K562 (cell line): ENCODE measurements around the gene CNTN3. TPM values are rescaled to one million over a fixed set of nuclear protein-coding genes. Genes with fewer than 3 reads are reported as not detected.

Source experiments
- ATAC-seq: fragments of 200-7000 bp; cut with Tn5 transposase; 3 replicates; pipeline ENCODE4 v1.9.1; 2020; ENCODE audit warnings: moderate library complexity
- BruUV-seq: library from RNA; stranded (reverse); fragments of 400-500 nt; replicated peaks from 2 replicates; lab custom pipeline; 2021; lab: Mats Ljungman, UMichigan
- CTCF ChIA-PET: fragments of 300-600 bp; formaldehyde crosslinking; extraction: SDS; loops from one replicate; lab custom pipeline; 2021; ENCODE audit warnings: low intra/inter-chr PET ratio; lab: Yijun Ruan, JAX
- POLR2A ChIA-PET: fragments of 300-600, 350-650 bp; sonication (Branson Sonifier 250); formaldehyde crosslinking; extraction: SDS; loops from one replicate; lab custom pipeline; 2021; ENCODE audit warnings: antibody characterized with exemption, inconsistent platforms; lab: Yijun Ruan, JAX
- DNase-seq, 4 experiments: peaks; one replicate each; pipeline versions ENCODE4 v3.0.0 to v3.0.0-alpha.2; 2011 to 2018; ENCODE audit warnings: low spot score in 3 of 4, mixed read lengths in 3 of 4; ENCODE audit errors: extremely low read depth in 1 of 4
- FAIRE-seq: peaks from 2 replicates; lab custom pipeline; 2011; peaks lifted over from hg19 to GRCh38; lab: Jason Lieb, UNC
- H2AFZ ChIP-seq: 2 replicates; pipeline ENCODE4 v1.6.0; 2011; ENCODE audit warnings: low read depth, low read length, control low read depth, inconsistent platforms
- H3K27ac ChIP-seq: fragments of 200-600 bp; 3 replicates; pipeline ENCODE4 v1.8.0; 2011; ENCODE audit warnings: low read depth, mild to moderate bottlenecking, control low read depth, inconsistent platforms, low read length, moderate library complexity, mixed read lengths; ENCODE audit errors: extremely low read depth
- H3K27me3 ChIP-seq, 2 experiments: fragments of 300-600 bp in 1 of 2; 2 replicates in 1 of 2; 3 replicates in 1 of 2; pipeline versions ENCODE4 v1.6.0 to v1.8.0; 2011; ENCODE audit warnings: inconsistent platforms in 2 of 2, low read length in 2 of 2, mild to moderate bottlenecking in 1 of 2, mixed read lengths in 1 of 2, moderate library complexity in 1 of 2; ENCODE audit not compliant: control insufficient read depth in 2 of 2, insufficient read depth in 2 of 2
- H3K36me3 ChIP-seq: fragments of 300-600 bp; 3 replicates; pipeline ENCODE4 v1.8.0; 2011; ENCODE audit warnings: mild to moderate bottlenecking, low read length, inconsistent platforms; ENCODE audit not compliant: control insufficient read depth, insufficient read depth
- H3K4me1 ChIP-seq, 2 experiments: fragments of 200-600 bp in 1 of 2; replicated peaks in 1 of 2; 2 replicates in 1 of 2; 3 replicates in 1 of 2; pipeline versions ENCODE4 v1.5.1 to v1.8.0; 2011; ENCODE audit warnings: inconsistent platforms in 2 of 2, low read length in 2 of 2, mild to moderate bottlenecking in 1 of 2, mixed read lengths in 1 of 2, moderate library complexity in 1 of 2; ENCODE audit not compliant: control insufficient read depth in 2 of 2, insufficient read depth in 2 of 2
- H3K4me2 ChIP-seq: 2 replicates; pipeline ENCODE4 v1.6.1; 2011; ENCODE audit warnings: low read length, control low read depth, inconsistent platforms, mixed read lengths; ENCODE audit not compliant: insufficient read depth
- H3K4me3 ChIP-seq: fragments of 200-600 bp; sonication (generic), shearing (Covaris generic); 2 replicates; pipeline ENCODE4 v1.5.1; 2016; ENCODE audit warnings: control low read depth, inconsistent platforms
- H3K79me2 ChIP-seq: fragments of 200-600 bp; 3 replicates; pipeline ENCODE4 v1.8.0; 2011; ENCODE audit warnings: low read length, inconsistent platforms; ENCODE audit not compliant: control insufficient read depth, insufficient read depth
- H3K9ac ChIP-seq, 2 experiments: 2 replicates each; pipeline versions ENCODE4 v1.6.0 to v1.6.1; 2011; ENCODE audit warnings: low read depth in 2 of 2, low read length in 2 of 2, control low read depth in 1 of 2, inconsistent platforms in 1 of 2, mild to moderate bottlenecking in 1 of 2, mixed read lengths in 1 of 2; ENCODE audit not compliant: insufficient read depth in 1 of 2
- H3K9me1 ChIP-seq: one replicate; pipeline ENCODE4 v1.6.0; 2011; ENCODE audit warnings: inconsistent platforms, mild to moderate bottlenecking, low read length, moderate library complexity; ENCODE audit not compliant: control insufficient read depth, insufficient read depth
- H3K9me3 ChIP-seq: replicated peaks from 2 replicates; pipeline ENCODE4 v1.5.1; 2011; ENCODE audit warnings: low read depth, low read length, inconsistent platforms; ENCODE audit not compliant: control insufficient read depth, insufficient read depth
- H4K20me1 ChIP-seq: replicated peaks from 2 replicates; pipeline ENCODE4 v1.6.1; 2011; ENCODE audit warnings: low read length, inconsistent platforms, mixed read lengths; ENCODE audit not compliant: control insufficient read depth, insufficient read depth
- BRF1 ChIP-seq: IDR thresholded peaks from 3 replicates; pipeline ENCODE4 v1.6.1; 2011; ENCODE audit warnings: borderline replicate concordance, mild to moderate bottlenecking; ENCODE audit not compliant: insufficient read length; ENCODE audit errors: extremely low read depth
- E2F8 ChIP-seq: fragments of 450-650 bp; IDR thresholded peaks from 2 replicates; pipeline ENCODE4 v1.7.1; 2018; ENCODE audit warnings: mild to moderate bottlenecking, low read depth; ENCODE audit not compliant: partially characterized antibody
- GATAD2B ChIP-seq: fragments of 450-650 bp; IDR thresholded peaks from 2 replicates; pipeline ENCODE4 v1.6.1; 2017; ENCODE audit warnings: mild to moderate bottlenecking, borderline replicate concordance
- HSF4 ChIP-seq: fragments of 250-450 bp; sonication (Bioruptor Pico); IDR thresholded peaks from 2 replicates; pipeline ENCODE4 v2.1.2; 2022; ENCODE audit warnings: mild to moderate bottlenecking, moderate library complexity, borderline replicate concordance
- NCOA2 ChIP-seq, 2 experiments: fragments of 450-650 bp; IDR thresholded peaks; 2 replicates each; pipeline ENCODE4 v1.6.1; 2018; ENCODE audit warnings: mild to moderate bottlenecking in 2 of 2, moderate library complexity in 1 of 2; ENCODE audit not compliant: partially characterized antibody in 2 of 2
- NFATC3 ChIP-seq: fragments of 450-650 bp; IDR thresholded peaks from 2 replicates; pipeline ENCODE4 v1.6.1; 2017; ENCODE audit warnings: mild to moderate bottlenecking
- POLR2AphosphoS5 ChIP-seq: IDR thresholded peaks from 2 replicates; pipeline ENCODE4 v1.6.1; 2011; ENCODE audit warnings: mild to moderate bottlenecking, low read depth, low read length, moderate library complexity; ENCODE audit not compliant: control insufficient read depth, insufficient read depth
- SPI1 ChIP-seq: IDR thresholded peaks from 2 replicates; pipeline ENCODE4 v1.6.1; 2011; ENCODE audit warnings: low read depth, low read length, control low read depth, borderline replicate concordance
- SREBF1 ChIP-seq: fragments of 150-350 bp; IDR thresholded peaks from 2 replicates; pipeline ENCODE4 v1.6.1; 2014; ENCODE audit warnings: antibody characterized with exemption, low read depth, low read length, borderline replicate concordance
- SRSF7 ChIP-seq: fragments of 200-400 bp; formaldehyde crosslinking; optimal IDR thresholded peaks from 2 replicates; pipeline ENCODE3; 2017; ENCODE audit warnings: mild to moderate bottlenecking, low read depth, low read length
- WHSC1 ChIP-seq: IDR thresholded peaks from one replicate; pipeline ENCODE4 v1.6.1; 2012; ENCODE audit warnings: low read length, control low read depth, inconsistent platforms
- ZNF184 ChIP-seq: sonication (generic); formaldehyde crosslinking; IDR thresholded peaks from 2 replicates; pipeline ENCODE4 v1.5.0; 2020; ENCODE audit warnings: missing genetic modification reagents
- ZNF449 ChIP-seq: fragments of 250-450 bp; sonication (Bioruptor Pico); IDR thresholded peaks from 2 replicates; pipeline ENCODE4 v1.8.0; 2022; ENCODE audit warnings: moderate library complexity, mild to moderate bottlenecking, inconsistent platforms
- ZNF644 ChIP-seq: fragments of 200-800 bp; sonication (Bioruptor generic); IDR thresholded peaks from 2 replicates; pipeline ENCODE4 v1.6.1; 2016; ENCODE audit warnings: low read depth, missing genetic modification characterization, missing compliant biosample characterization
- WGBS: fragments of 100-300 bp; shearing (Covaris generic); methylation state at CpG from one replicate; pipeline ENCODE4 v1.1.6; 2016; ENCODE audit warnings: low coverage, mixed read lengths; ENCODE audit not compliant: insufficient coverage; ENCODE audit errors: missing lambda C conversion rate; 5-methylcytosine and 5-hydroxymethylcytosine counted together
- in situ Hi-C: fragments of 300-500 bp; cut with MboI; formaldehyde crosslinking; loops from 4 replicates; pipeline ENCODE4 v1.15.0; 2018; ENCODE audit warnings: inconsistent platforms, mixed read lengths
- intact Hi-C: fragments of 100-400 bp; cut with micrococcal nuclease; formaldehyde crosslinking; loops from 2 replicates; pipeline ENCODE4 v1.14.2; 2022
- polyA plus RNA-seq, 8 experiments: library from polyadenylated mRNA; depleted of rRNA in 4 of 8; stranded (reverse) in 5 of 8; unstranded in 3 of 8; fragments of >200 nt; fragmentation: Nextera tagmentation in 2 of 8; fragmentation: Illumina TruSeq in 1 of 8; extraction: Ambion mirVana in 2 of 8; extraction: Trizol in 1 of 8; gene quantifications; 2 replicates each; pipeline versions ENCODE4 v1.2.1 to v1.2.3, GENCODE V29; 2011 to 2014; ENCODE audit warnings: inconsistent platforms in 1 of 8, missing spikeins in 1 of 8
- total RNA-seq, 7 experiments: library from RNA; depleted of rRNA in 6 of 7; stranded (reverse); fragments of >200 nt in 6 of 7; fragmentation: Illumina TruSeq in 2 of 7; extraction: Trizol in 2 of 7; gene quantifications; 2 replicates each; pipeline versions ENCODE4 v1.2.1 to v1.2.3, GENCODE V29; 2011 to 2021; ENCODE audit warnings: low replicate concordance in 1 of 7

CNTN3 gene
- total and polyA plus RNA-seq, 9 of the 15 experiments (the other 6 are each of a cell fraction or from before 2014, with no cell fraction given): 0.01 to 0.07 (median 0.03) TPM; not detected in 3

- TF ChIP-seq E2F8: no peak
- TF ChIP-seq, all 486 proteins: peak for 0
These were observed 11.6 kb upstream of the CNTN3 start (continued) for GRCh38 chr3:74626011-74626410.

GRCh38 chr3:74624301-74624700 lies 9.8 kb upstream of the CNTN3 start:
- H3K4me2 ChIP-seq: no peak overlapping the region
- no peaks in the 10 kb centered on the region for H3K79me2 ChIP-seq
- H3K4me3 ChIP-seq: no peak overlapping the region
- BruUV-seq: no TSS peak
- no peak overlapping the region for H3K27ac ChIP-seq
- H3K9me1 ChIP-seq: no peaks in the 10 kb centered on the region
- TF ChIP-seq SREBF1: no peak
- TF ChIP-seq NCOA2 (IDR thresholded peaks at IDR 0.05; ENCODE audit: partially characterized antibody in 2 of 2): no peak
- no peak for TF ChIP-seq ZNF184 (CRISPR knock-in tag)
- TF ChIP-seq NFATC3: no peak
- TF ChIP-seq POLR2AphosphoS5: no peak
- TF ChIP-seq SPI1: no peak
- TF ChIP-seq HSF4 (CRISPR knock-in tag): no peak
- no peak for TF ChIP-seq SRSF7
- no peak for TF ChIP-seq ZNF449
- no peak for TF ChIP-seq BRF1
- TF ChIP-seq WHSC1: no peak
- TF ChIP-seq ZNF644 (tag): no peak
- no peak for TF ChIP-seq GATAD2B
- no peaks in the 10 kb centered on the region for H3K36me3 ChIP-seq
- ChIA-PET CTCF (no interaction called here), POLR2A (no interaction called here)
- in situ Hi-C loops (no loop called here), intact Hi-C loops (no loop called here)
- H3K9ac ChIP-seq: no peak overlapping the region
- H4K20me1 ChIP-seq: no peaks in the 10 kb centered on the region
- no peaks in the 10 kb centered on the region for H3K27me3 ChIP-seq
- DNase-seq: no peak
- no peaks in the 10 kb centered on the region for H3K4me1 ChIP-seq
- ATAC-seq: no peak
- WGBS: 4% methylated on average over 3 of the region's 3 CpGs
- no peaks in the 10 kb centered on the region for H3K9me3 ChIP-seq
- no peak for FAIRE-seq
- H2AFZ ChIP-seq: no peak overlapping the region
